B cell (primary cell): Measurements from ENCODE around the gene BMP8A. TPM values are rescaled to one million over a fixed set of nuclear protein-coding genes. Genes with fewer than 3 reads are reported as not detected.

ENCODE experiments used
- ATAC-seq: fragments of 200-7000 bp; cut with Tn5 transposase; one replicate; pipeline ENCODE4 v1.10.0; 2021; ENCODE audit warnings: low read depth, mild to moderate bottlenecking, moderate number of reproducible peaks, moderate library complexity
- CTCF ChIA-PET: fragments of 350-600 bp; sonication (Branson Sonifier 250); formaldehyde crosslinking; loops from one replicate; lab custom pipeline; 2021; ENCODE audit warnings: antibody characterized with exemption, inconsistent platforms; lab: Charles Lee
- POLR2A ChIA-PET: fragments of 350-600 bp; sonication (Branson Sonifier 250); formaldehyde crosslinking; loops from one replicate; lab custom pipeline; 2021; ENCODE audit warnings: antibody characterized with exemption; lab: Charles Lee
- DNase-seq: peaks from one replicate; pipeline ENCODE4 v3.0.0; 2013
- H2AFZ ChIP-seq: 2 replicates; pipeline ENCODE4 v1.6.1; 2012; ENCODE audit warnings: mild to moderate bottlenecking, low read depth, low read length; ENCODE audit not compliant: insufficient read depth, poor library complexity, severe bottlenecking
- H3K27ac ChIP-seq, 2 donors: 1 replicate in 1 of 2; 2 replicates in 1 of 2; pipeline ENCODE4 v1.5.1; 2012 to 2013; ENCODE audit warnings: low read length in 2 of 2, mild to moderate bottlenecking in 2 of 2, moderate library complexity in 1 of 2
- H3K27me3 ChIP-seq, 4 experiments: fragments of 200-600 bp in 1 of 4; sonication (generic) in 1 of 4; replicated peaks in 1 of 4; 1 replicate in 2 of 4; 2 replicates in 2 of 4; pipeline versions ENCODE4 v1.6.1 to v1.7.0; 2013 to 2016; ENCODE audit warnings: low read length in 3 of 4, mild to moderate bottlenecking in 2 of 4, mixed read lengths in 1 of 4, moderate library complexity in 1 of 4; ENCODE audit not compliant: insufficient read depth in 4 of 4, control insufficient read depth in 3 of 4; ENCODE audit errors: control extremely low read depth in 1 of 4
- H3K36me3 ChIP-seq, 2 experiments: replicated peaks in 1 of 2; 1 replicate in 1 of 2; 2 replicates in 1 of 2; pipeline versions ENCODE4 v1.6.1 to v1.7.1; 2013; ENCODE audit warnings: low read length in 1 of 2; ENCODE audit not compliant: insufficient read depth in 2 of 2, control insufficient read depth in 1 of 2; ENCODE audit errors: control extremely low read depth in 1 of 2, extremely low read depth in 1 of 2
- H3K4me1 ChIP-seq, 2 donors: fragments of 200-600 bp in 1 of 2; sonication (generic) in 1 of 2; 1 replicate in 1 of 2; 2 replicates in 1 of 2; pipeline versions ENCODE4 v1.5.1 to v1.6.1; 2013 to 2017; ENCODE audit warnings: low read length in 2 of 2; ENCODE audit not compliant: control insufficient read depth in 2 of 2, insufficient read depth in 2 of 2
- H3K4me2 ChIP-seq: replicated peaks from 2 replicates; pipeline ENCODE3; 2012; ENCODE audit warnings: mild to moderate bottlenecking, low read depth, low read length; ENCODE audit not compliant: poor library complexity, severe bottlenecking
- H3K4me3 ChIP-seq, 5 experiments: fragments of 200-600 bp in 1 of 5; sonication (generic) in 1 of 5; 1 replicate in 3 of 5; 2 replicates in 2 of 5; pipeline versions ENCODE4 v1.5.1 to v1.7.0; 2011 to 2016; ENCODE audit warnings: low read length in 4 of 5, mild to moderate bottlenecking in 4 of 5, low read depth in 2 of 5, control low read depth in 1 of 5, moderate library complexity in 1 of 5; ENCODE audit not compliant: insufficient read depth in 1 of 5; ENCODE audit errors: control extremely low read depth in 1 of 5, extremely low read depth in 1 of 5
- H3K79me2 ChIP-seq: fragments of 200-600 bp; sonication (generic); one replicate; pipeline ENCODE4 v1.6.0; 2016; ENCODE audit warnings: low read length; ENCODE audit not compliant: control insufficient read depth, insufficient read depth
- H3K9ac ChIP-seq: fragments of 200-600 bp; sonication (generic); 2 replicates; pipeline ENCODE4 v1.6.1; 2017; ENCODE audit warnings: mild to moderate bottlenecking, low read length, moderate library complexity
- H3K9me3 ChIP-seq, 3 donors: one replicate each; pipeline versions ENCODE4 v1.6.1 to v1.7.1; 2013; ENCODE audit warnings: low read length in 2 of 3; ENCODE audit not compliant: control insufficient read depth in 2 of 3, insufficient read depth in 1 of 3; ENCODE audit errors: control extremely low read depth in 1 of 3
- H4K20me1 ChIP-seq: 2 replicates; pipeline ENCODE4 v1.6.0; 2012; ENCODE audit warnings: mild to moderate bottlenecking, low read length; ENCODE audit not compliant: insufficient read depth, control insufficient read depth, poor library complexity, severe bottlenecking
- H3K27ac Mint-ChIP-seq: one replicate; pipeline ENCODE4 v1.8.0; 2021; ENCODE audit warnings: mixed read lengths
- H3K27me3 Mint-ChIP-seq: one replicate; pipeline ENCODE4 v1.8.0; 2021; ENCODE audit warnings: mixed read lengths
- H3K4me1 Mint-ChIP-seq: one replicate; pipeline ENCODE4 v1.8.0; 2021; ENCODE audit warnings: mixed read lengths
- H3K4me3 Mint-ChIP-seq: one replicate; pipeline ENCODE4 v1.8.0; 2021; ENCODE audit warnings: mixed read lengths
- H3K9me3 Mint-ChIP-seq: one replicate; pipeline ENCODE4 v1.8.0; 2022; ENCODE audit warnings: mixed read lengths; ENCODE audit not compliant: insufficient read depth
- CTCF ChIP-seq: fragments of 200-600 bp; IDR thresholded peaks from one replicate; pipeline ENCODE4 v1.8.0; 2022; ENCODE audit warnings: antibody characterized with exemption, mild to moderate bottlenecking
- EZH2 ChIP-seq: IDR thresholded peaks from 2 replicates; pipeline ENCODE4 v1.6.1; 2012; ENCODE audit warnings: borderline replicate concordance, low read depth, mild to moderate bottlenecking, moderate library complexity, low read length; ENCODE audit not compliant: insufficient read depth, poor library complexity, severe bottlenecking
- WGBS: methylation state at CpG from one replicate; pipeline ENCODE4 v1.1.5; 2013; ENCODE audit warnings: missing lambda C conversion rate; ENCODE audit not compliant: insufficient coverage; 5-methylcytosine and 5-hydroxymethylcytosine counted together
- intact Hi-C: fragments of 100-400 bp; cut with micrococcal nuclease; formaldehyde crosslinking; loops from one replicate; pipeline ENCODE4 v1.10.0; 2022
- polyA plus RNA-seq: library from polyadenylated mRNA; depleted of rRNA; stranded (reverse); fragments of >200 nt; gene quantifications from 2 replicates; pipeline ENCODE4 v1.2.3, GENCODE V29; 2012
- total RNA-seq, 2 donors: library from RNA; stranded (reverse); fragments of 120-200 nt in 1 of 2; gene quantifications; 1 replicate in 1 of 2; 2 replicates in 1 of 2; pipeline versions ENCODE4 v1.2.3 to v1.2.4, GENCODE V29; 2013 to 2022

The BMP8A gene
- total and polyA plus RNA-seq, 2 donors (not counting 1 experiment from before 2014, with no cell fraction given), result 0.25 to 1.1 TPM

- ATAC-seq (no peak), DNase-seq (no peak)
- Histone ChIP-seq H3K4me2 (no peak overlapping the region), H3K4me1 (peaks cover 15 to 19% of the 10 kb centered on the region in 2 donors), H2AFZ (no peak overlapping the region), H3K27ac (no peak overlapping the region), H3K27me3 (no peaks in the 10 kb centered on the region), H3K9me3 (no peaks in the 10 kb centered on the region), H3K79me2 (no peaks in the 10 kb centered on the region), H3K36me3 (peaks cover 0 to 19% of the 10 kb centered on the region in 2 experiments), H3K4me3 (no peak overlapping the region), H3K9ac (no peak overlapping the region), H4K20me1 (no peaks in the 10 kb centered on the region)
- Mint-ChIP-seq H3K27ac (no peak overlapping the region), H3K27me3 (no peaks in the 10 kb centered on the region), H3K4me3 (no peak overlapping the region), H3K4me1 (peaks cover 10% of the 10 kb centered on the region), H3K9me3 (no peaks in the 10 kb centered on the region)
- ChIA-PET CTCF (interaction anchor here (2.4 kb wide), 1 partner anchor 9 kb away, joined by 7 read pairs; no protein-coding TSS in a partner anchor), POLR2A (no interaction called here)
- WGBS, result 94% methylated on average over 9 of the region's 10 CpGs
- intact Hi-C loops, result loop anchor here (5.0 to 10.0 kb wide), 4 partner anchors 38 to 265 kb away; partner anchors contain the start of gene BMP8A
- TF ChIP-seq EZH2, result no peak
- no peak for TF ChIP-seq CTCF
Measured at GRCh38 chr1:39529901-39530535, 38.6 kb downstream of the BMP8A start.

GRCh38 chr1:39531526-39531925 is 40.1 kb downstream of the BMP8A start:
- Histone ChIP-seq H4K20me1 (no peaks in the 10 kb centered on the region), H3K79me2 (no peaks in the 10 kb centered on the region), H3K27me3 (no peaks in the 10 kb centered on the region), H3K9me3 (no peaks in the 10 kb centered on the region), H3K36me3 (peaks cover 0 to 22% of the 10 kb centered on the region in 2 experiments), H3K4me2 (no peak overlapping the region), H3K4me1 (peaks cover under 1 to 4% of the 10 kb centered on the region in 2 donors), H3K27ac (no peak overlapping the region), H3K4me3 (no peak overlapping the region), H2AFZ (no peak overlapping the region), H3K9ac (no peak overlapping the region)
- 100% methylated on average over 2 of the region's 4 CpGs for WGBS
- Mint-ChIP-seq H3K27me3 (no peaks in the 10 kb centered on the region), H3K9me3 (no peaks in the 10 kb centered on the region), H3K4me1 (no peaks in the 10 kb centered on the region), H3K27ac (no peak overlapping the region), H3K4me3 (no peak overlapping the region)
- ATAC-seq, result no peak
- POLR2A ChIA-PET, result no interaction called here
- intact Hi-C loops, result loop anchor here (10.0 kb wide), 2 partner anchors 57 to 267 kb away; no protein-coding TSS in a partner anchor
- TF ChIP-seq CTCF, result no peak
- TF ChIP-seq EZH2, result no peak
- CTCF ChIA-PET, result interaction anchor here (2.4 kb wide), 1 partner anchor 8 kb away, joined by 7 read pairs; no protein-coding TSS in a partner anchor
- no peak for DNase-seq
